GM12891 (cell line): ENCODE data around the gene LUC7L.

Source experiments
- PAX5 ChIP-seq: IDR thresholded peaks from 2 replicates; pipeline ENCODE4 v1.6.1; 2011; ENCODE audit warnings: low read length, moderate library complexity, mild to moderate bottlenecking; ENCODE audit not compliant: insufficient read depth, severe bottlenecking
- POLR2A ChIP-seq: IDR thresholded peaks from 2 replicates; pipeline ENCODE4 v1.6.1; 2011; ENCODE audit warnings: low read depth, low read length, control low read depth
- TAF1 ChIP-seq: IDR thresholded peaks from 2 replicates; pipeline ENCODE4 v1.6.1; 2011; ENCODE audit warnings: low read depth, low read length, control low read depth

- TF ChIP-seq TAF1: no peak
- no peak for TF ChIP-seq POLR2A
- no peak for TF ChIP-seq PAX5
Observed at GRCh38 chr16:265711-266110, 36.5 kb upstream of the LUC7L start.
